GM18511 (cell line): ENCODE results near the gene LAIR1.

ENCODE experiments used
- ATAC-seq: cut with Tn5 transposase; IDR thresholded peaks from one replicate; pipeline ENCODE4 v1.9.1; 2021; ENCODE audit warnings: mild to moderate bottlenecking, moderate library complexity; ENCODE audit not compliant: unreplicated experiment

LAIR1 gene

GRCh38 chr19:54319049-54319448 is 45.7 kb downstream of the LAIR1 start:
- no peak for ATAC-seq

GRCh38 chr19:54317965-54318240 is 46.8 kb downstream of the LAIR1 start:
- ATAC-seq, result no peak

- ATAC-seq, result no peak
These were observed 47.4 kb downstream of the LAIR1 start for GRCh38 chr19:54317108-54317964.

GRCh38 chr19:54316746-54317107 is 48.0 kb downstream of the LAIR1 start:
- ATAC-seq, result no peak

GRCh38 chr19:54315956-54316355 is 48.8 kb downstream of the LAIR1 start:
- ATAC-seq, result no peak

- no peak for ATAC-seq
These were observed 52.0 kb downstream of the LAIR1 start, which contains the start of gene LILRA5 for GRCh38 chr19:54312436-54313377. Gene LILRA5, minus strand, starts transcription at chr19:54313166. Its CDS starts 147 bp downstream, at chr19:54313019.

GRCh38 chr19:54312011-54312410 is 52.7 kb downstream of the LAIR1 start:
- ATAC-seq, result no peak

- ATAC-seq, result no peak
These were observed 53.2 kb downstream of the LAIR1 start for GRCh38 chr19:54311486-54311885.

GRCh38 chr19:54310543-54310942 is 54.2 kb downstream of the LAIR1 start:
- ATAC-seq, result no peak

GRCh38 chr19:54309811-54310210 is 54.9 kb downstream of the LAIR1 start:
- ATAC-seq, result no peak

- ATAC-seq, result no peak
These were observed 57.2 kb downstream of the LAIR1 start for GRCh38 chr19:54307389-54308020.

GRCh38 chr19:54305141-54305540 is 59.6 kb downstream of the LAIR1 start:
- ATAC-seq, result no peak

- no peak for ATAC-seq
These were observed 62.5 kb downstream of the LAIR1 start for GRCh38 chr19:54302257-54302656.
